PFSK-1 (cell line): ENCODE results near the gene RAP1GAP.

Experiments used
- POLR2AphosphoS5 ChIP-seq: IDR thresholded peaks from 2 replicates; pipeline ENCODE4 v1.6.1; 2012; ENCODE audit warnings: low read depth, mild to moderate bottlenecking, control low read depth, low read length, moderate library complexity
- TAF1 ChIP-seq: IDR thresholded peaks from 2 replicates; pipeline ENCODE4 v1.6.1; 2012; ENCODE audit warnings: low read length, control low read depth, borderline replicate concordance; ENCODE audit not compliant: insufficient read depth
- TF ChIP-seq, protein P1 (sequence below), 2 experiments: IDR thresholded peaks; 2 replicates each; pipeline versions ENCODE4 v1.6.1 to v1.8.0; 2011 to 2012; ENCODE audit warnings: low read depth in 2 of 2, low read length in 2 of 2, control low read depth in 1 of 2, inconsistent platforms in 1 of 2, mild to moderate bottlenecking in 1 of 2, moderate library complexity in 1 of 2; ENCODE audit not compliant: insufficient read depth in 1 of 2

- no peak for TF ChIP-seq TAF1
- TF ChIP-seq, protein P1, sequence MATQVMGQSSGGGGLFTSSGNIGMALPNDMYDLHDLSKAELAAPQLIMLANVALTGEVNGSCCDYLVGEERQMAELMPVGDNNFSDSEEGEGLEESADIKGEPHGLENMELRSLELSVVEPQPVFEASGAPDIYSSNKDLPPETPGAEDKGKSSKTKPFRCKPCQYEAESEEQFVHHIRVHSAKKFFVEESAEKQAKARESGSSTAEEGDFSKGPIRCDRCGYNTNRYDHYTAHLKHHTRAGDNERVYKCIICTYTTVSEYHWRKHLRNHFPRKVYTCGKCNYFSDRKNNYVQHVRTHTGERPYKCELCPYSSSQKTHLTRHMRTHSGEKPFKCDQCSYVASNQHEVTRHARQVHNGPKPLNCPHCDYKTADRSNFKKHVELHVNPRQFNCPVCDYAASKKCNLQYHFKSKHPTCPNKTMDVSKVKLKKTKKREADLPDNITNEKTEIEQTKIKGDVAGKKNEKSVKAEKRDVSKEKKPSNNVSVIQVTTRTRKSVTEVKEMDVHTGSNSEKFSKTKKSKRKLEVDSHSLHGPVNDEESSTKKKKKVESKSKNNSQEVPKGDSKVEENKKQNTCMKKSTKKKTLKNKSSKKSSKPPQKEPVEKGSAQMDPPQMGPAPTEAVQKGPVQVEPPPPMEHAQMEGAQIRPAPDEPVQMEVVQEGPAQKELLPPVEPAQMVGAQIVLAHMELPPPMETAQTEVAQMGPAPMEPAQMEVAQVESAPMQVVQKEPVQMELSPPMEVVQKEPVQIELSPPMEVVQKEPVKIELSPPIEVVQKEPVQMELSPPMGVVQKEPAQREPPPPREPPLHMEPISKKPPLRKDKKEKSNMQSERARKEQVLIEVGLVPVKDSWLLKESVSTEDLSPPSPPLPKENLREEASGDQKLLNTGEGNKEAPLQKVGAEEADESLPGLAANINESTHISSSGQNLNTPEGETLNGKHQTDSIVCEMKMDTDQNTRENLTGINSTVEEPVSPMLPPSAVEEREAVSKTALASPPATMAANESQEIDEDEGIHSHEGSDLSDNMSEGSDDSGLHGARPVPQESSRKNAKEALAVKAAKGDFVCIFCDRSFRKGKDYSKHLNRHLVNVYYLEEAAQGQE (IDR thresholded peaks at IDR 0.05; ENCODE audit: insufficient read depth in 1 of 2, low read depth in 2 of 2, low read length in 2 of 2) = no peak
- no peak for TF ChIP-seq POLR2AphosphoS5
These were observed 59.1 kb downstream of the RAP1GAP start for GRCh38 chr1:21610027-21610426.
